Activated gamma-delta T cell treated with anti-CD3 and anti-CD28 coated beads, Interleukin-2, amount 50 U/mL, for 16 hours (primary cell): ENCODE measurements around the gene GALNT9.

Experiments used
- DNase-seq: peaks from one replicate; pipeline ENCODE4 v3.0.0-alpha.2; 2020; ENCODE audit warnings: low read depth

GALNT9 gene

DNA sequence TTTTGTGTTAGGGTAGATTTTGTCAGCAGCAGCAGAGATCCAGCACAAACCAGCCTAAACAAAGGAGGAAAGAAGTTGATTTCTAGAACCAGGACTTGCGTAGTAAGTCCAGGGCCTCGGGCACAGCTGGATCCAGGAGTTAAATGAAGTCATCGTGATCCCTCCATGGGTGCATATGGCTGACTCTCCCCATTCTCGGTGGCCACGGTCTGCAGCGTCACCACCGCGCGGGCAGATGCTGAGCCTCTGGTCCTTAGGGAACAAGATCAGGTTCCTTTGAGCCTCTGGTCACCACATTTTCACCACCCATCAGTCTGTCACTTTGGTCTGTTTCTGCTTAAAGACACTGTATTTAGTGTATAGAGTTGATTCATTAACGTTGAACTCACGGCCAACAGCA, 14.8 kb upstream of the GALNT9 start:
- no peak for DNase-seq

- no peak for DNase-seq
Measured at GRCh38 chr12:132343294-132344004, 14.1 kb upstream of the GALNT9 start.

- no peak for DNase-seq
Measured at GRCh38 chr12:132342251-132343227, 13.2 kb upstream of the GALNT9 start.

GRCh38 chr12:132341318-132342050, 12.1 kb upstream of the GALNT9 start:
- no peak for DNase-seq

- DNase-seq, result no peak
Measured at GRCh38 chr12:132340266-132341035, 11.1 kb upstream of the GALNT9 start.

DNA sequence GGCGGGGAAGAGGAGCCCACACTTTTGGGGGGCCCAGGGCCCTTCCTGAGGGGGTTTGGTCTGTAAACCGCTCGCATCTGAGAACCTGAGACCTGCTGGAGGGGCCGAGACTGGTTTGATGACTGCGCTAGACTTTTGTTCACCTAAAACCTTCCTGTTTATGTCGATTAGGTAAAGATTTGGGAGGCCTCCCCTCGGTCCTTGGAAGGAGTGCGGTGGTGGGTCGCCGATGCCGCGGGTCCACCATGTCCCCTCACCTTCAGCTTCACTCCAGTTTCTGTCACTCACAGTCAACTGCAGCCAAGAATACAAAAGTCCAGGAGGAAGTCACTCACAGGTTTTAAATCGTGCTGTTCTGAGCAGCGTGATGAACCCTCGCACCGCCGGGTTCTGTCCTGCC, 10.5 kb upstream of the GALNT9 start:
- DNase-seq, result no peak

DNA sequence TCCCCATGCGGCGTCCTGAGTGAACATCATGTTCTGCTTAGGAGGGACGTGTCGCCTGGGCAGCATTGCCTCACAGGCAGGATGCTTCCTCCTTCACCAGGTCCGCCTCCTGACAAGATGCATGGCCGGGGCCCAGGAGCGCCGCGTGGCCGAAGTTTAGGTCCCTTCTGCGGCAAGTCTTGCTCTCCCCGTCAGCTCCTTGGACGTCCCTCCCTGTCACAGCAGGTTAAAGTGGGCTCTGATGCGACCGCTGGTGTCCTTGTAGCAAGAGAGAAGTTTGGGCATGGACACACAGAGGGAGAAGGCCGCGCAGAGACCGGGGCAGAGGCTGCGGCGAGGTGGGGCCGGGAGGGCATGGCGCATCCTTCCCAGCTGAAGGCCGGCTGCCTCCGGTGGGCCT, 9.4 kb upstream of the GALNT9 start:
- DNase-seq, result no peak

DNA sequence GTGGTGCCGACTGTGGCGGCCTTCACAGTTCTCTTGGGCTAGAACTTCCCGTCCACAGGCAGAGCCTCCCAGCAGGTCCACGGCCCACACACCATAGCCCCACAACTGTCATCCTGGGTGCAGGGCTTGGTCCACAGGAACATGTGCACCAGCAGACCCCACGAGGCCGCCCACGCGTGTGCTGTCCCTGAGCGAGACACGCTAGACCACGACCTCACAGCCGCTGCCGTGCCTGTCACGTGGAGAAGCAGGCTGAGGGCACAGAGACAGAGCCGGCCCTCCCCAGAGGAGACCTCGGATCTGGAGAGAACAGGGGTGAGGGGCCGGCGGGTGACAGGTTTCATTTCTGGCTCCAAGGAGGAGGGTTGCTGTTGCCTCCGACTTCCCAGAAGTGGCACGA, 8.9 kb upstream of the GALNT9 start:
- no peak for DNase-seq

- DNase-seq, result no peak
Measured at GRCh38 chr12:132337557-132337956, 8.2 kb upstream of the GALNT9 start.

DNA sequence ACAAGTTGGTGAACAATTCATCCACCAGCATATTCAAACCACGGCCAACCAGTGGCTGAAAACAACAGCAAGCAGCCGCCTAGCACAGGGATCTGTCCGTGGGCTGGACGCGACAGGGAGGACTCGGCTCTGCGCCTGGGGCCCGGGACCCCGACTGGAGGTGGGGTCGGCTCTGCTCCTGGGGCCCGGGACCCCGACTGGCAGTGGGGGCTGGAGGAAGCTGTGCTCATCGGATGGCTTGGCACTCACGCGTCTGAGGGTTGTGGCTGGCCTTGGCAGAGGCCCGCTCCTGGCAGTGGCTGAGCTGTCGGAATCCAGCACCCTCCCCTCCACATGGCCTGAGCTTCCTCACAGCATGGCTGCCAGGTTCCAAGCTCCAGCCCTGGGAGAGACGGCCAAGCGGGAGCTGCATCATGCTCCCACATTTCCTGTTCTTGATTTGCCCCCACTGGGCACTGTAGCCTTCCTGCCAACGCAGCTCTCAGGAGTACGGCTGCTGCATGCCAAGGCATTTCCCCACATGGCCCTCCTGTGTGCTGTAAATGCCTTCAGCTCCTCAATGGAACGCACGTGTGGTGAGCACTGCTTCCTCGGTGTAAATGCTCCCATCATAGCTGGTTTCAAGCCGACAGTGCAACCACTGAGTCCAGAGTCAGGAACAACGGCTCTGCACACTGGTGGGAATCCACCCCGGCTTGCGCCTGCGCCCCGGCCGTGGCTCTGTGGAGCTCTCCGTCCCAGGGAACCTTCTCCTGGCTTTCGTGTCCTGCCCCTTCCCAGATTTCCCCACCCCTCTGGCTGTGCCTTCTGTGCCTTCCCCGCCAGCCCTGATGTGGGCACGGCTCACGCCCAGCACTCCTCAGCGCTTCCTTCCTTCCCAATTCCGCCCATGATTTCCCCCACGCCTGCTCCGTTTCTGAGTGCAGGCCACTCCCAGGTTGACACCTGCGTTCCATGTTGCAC, 7.3 kb upstream of the GALNT9 start:
- DNase-seq, result no peak

GRCh38 chr12:132335179-132335756, 5.9 kb upstream of the GALNT9 start:
- no peak for DNase-seq

- DNase-seq, result no peak
Measured at GRCh38 chr12:132333766-132334165, 4.4 kb upstream of the GALNT9 start.

DNA sequence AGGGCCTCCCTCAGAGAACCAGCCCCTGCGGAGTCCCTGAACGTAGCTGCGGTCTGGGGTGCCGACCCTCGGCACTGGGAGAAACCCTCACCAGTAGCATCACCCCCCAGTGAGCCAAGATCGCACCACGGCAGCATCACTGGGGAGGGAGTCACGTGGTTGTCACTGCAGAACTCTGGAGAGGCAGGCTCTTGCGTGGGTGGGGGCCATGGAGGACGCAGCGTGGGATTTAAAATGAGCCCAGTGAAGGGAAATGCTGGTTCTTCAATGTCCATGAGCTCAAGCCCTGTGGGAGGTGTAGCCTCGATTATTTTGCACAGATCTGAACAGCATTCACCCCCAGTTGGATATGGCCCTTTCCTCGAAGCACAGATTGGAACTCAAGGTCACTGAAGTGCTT, 3.9 kb upstream of the GALNT9 start:
- no peak for DNase-seq

DNA sequence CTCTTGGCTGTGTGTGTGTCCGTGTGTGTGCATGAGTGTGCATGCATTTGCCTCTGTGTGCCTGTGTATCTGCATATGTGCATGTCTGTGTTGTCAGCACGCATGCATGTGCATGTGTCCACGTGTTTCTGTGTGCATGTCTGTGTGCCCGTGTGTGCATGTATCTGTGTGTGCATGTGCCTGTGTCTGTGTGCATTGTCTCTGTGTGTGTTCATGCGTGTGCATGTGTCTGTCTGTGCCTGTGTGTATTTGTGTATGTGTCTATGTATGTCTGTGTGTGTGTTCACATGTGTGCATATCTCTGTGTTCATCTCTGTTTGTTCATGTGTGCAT, 1.1 kb upstream of the GALNT9 start:
- DNase-seq, result no peak

DNA sequence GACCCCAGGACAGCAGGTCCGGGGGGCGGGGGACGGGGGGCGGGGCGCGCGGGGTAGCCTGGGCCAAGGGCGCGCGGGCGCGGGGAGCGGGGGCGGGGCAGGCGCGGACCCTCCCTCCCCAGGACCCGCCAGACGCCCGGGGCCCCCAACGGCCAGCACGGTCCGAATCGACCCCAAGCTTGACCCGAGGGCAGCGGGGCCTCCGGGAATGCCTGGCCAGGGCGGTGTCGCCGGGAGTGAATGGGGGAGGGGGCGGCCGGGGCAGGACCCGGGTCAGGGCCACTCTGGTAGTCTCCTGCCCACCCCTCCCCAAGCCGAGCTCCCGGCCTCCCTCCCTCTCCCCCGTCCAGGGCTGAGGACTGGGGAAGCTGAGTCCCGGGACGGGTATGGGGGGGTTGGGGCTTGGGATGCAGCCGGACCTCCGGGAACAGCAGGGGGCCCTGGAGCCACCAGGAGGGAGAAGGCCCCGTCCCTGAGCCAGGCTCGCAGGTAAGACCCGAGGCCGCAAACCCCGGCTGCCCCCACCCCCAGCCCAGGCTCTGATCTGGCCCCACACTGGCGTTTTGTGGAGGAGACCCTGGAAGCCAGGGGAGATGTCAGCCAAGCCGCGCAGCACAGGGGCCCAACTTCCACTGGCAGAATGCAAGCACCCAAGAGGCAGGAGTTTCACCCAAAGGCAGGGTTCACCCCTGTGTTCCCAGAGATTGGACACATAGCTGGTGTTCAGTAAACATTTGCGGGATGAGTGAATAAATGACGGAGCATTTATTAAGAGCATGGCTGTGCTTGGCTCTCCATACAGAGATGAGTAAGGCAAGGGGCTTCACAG, 545 bp upstream of the GALNT9 start:
- no peak for DNase-seq

GRCh38 chr12:132328282-132329029, 933 bp downstream of the GALNT9 start:
- no peak for DNase-seq

DNA sequence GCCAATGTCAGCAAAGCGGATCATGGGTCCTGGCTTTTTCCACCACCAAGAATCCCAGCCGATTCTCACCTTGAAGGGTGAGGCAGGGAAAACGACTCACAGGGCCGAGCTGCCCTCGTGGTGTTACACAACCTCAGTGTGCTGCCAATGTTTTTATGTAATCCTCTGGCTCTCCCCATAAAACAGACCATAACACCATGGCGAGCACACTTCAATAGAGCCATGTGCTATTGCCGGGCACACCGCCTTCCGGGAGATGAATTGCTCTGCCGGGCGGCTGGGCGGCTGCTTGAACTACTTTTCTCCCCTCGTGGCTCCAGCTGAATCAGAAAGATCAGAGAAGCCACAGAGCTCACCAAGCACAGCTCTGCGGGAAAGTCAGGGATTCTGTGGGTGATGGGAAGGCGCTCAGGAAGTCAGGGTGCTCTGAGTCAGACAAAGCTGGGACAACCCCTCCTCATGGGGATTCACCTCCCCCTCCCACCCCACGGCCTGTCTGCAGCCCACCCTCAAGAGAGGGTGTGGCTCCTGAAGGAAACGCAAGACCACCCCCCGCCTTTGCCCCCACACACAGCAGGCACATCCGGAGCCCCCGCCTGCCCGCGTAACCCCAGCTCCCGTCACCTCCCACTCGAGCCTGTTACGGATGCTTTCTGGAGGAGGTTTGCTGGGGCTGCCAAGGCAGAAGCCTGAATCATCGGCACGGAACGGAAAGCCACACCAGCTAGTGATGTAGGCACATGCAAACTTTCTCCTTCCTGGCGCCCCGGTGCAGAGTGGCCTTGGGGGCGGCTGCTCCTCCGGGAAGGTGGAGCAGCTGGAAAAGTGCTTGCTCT, 1.8 kb downstream of the GALNT9 start:
- DNase-seq, result peak; percentile 28

GRCh38 chr12:132326646-132327045, 2.7 kb downstream of the GALNT9 start:
- DNase-seq, result no peak
